ENCODE results near the gene VSTM2L. TPM values are rescaled to one million over a fixed set of nuclear protein-coding genes. Genes with fewer than 3 reads are reported as not detected.

The VSTM2L gene
- polyA plus RNA-seq, 1 donor from 2014 or later, result 22.1 TPM

GRCh38 chr20:37904008-37904642, 1.2 kb downstream of the VSTM2L start:
- peak overlapping the region; percentile 55 for H3K9ac ChIP-seq (ENCODE audit: low read length)
- H3K4me2 ChIP-seq (ENCODE audit: low read length), result no peak overlapping the region
- no peaks in the 10 kb centered on the region for H3K36me3 ChIP-seq (ENCODE audit: insufficient read depth, low read length)
- TF ChIP-seq, protein P1, sequence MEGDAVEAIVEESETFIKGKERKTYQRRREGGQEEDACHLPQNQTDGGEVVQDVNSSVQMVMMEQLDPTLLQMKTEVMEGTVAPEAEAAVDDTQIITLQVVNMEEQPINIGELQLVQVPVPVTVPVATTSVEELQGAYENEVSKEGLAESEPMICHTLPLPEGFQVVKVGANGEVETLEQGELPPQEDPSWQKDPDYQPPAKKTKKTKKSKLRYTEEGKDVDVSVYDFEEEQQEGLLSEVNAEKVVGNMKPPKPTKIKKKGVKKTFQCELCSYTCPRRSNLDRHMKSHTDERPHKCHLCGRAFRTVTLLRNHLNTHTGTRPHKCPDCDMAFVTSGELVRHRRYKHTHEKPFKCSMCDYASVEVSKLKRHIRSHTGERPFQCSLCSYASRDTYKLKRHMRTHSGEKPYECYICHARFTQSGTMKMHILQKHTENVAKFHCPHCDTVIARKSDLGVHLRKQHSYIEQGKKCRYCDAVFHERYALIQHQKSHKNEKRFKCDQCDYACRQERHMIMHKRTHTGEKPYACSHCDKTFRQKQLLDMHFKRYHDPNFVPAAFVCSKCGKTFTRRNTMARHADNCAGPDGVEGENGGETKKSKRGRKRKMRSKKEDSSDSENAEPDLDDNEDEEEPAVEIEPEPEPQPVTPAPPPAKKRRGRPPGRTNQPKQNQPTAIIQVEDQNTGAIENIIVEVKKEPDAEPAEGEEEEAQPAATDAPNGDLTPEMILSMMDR (IDR thresholded peaks at IDR 0.05; ENCODE audit: poor library complexity, severe bottlenecking), result no peak
- TF ChIP-seq RAD21 (conservative IDR thresholded peaks at IDR 0.05), result no peak
- TF ChIP-seq EP300 (conservative IDR thresholded peaks at IDR 0.05; ENCODE audit: poor library complexity, severe bottlenecking), result no peak
- TF ChIP-seq SMC3 (conservative IDR thresholded peaks at IDR 0.05; ENCODE audit: poor library complexity), result no peak
- TF ChIP-seq REST (IDR thresholded peaks at IDR 0.05; ENCODE audit: borderline replicate concordance), result no peak
- TF ChIP-seq MXI1 (conservative IDR thresholded peaks at IDR 0.05; ENCODE audit: poor library complexity, severe bottlenecking), result no peak
- no peak for TF ChIP-seq POLR2AphosphoS5 (IDR thresholded peaks at IDR 0.05)
- TF ChIP-seq EZH2 (IDR thresholded peaks at IDR 0.05; ENCODE audit: borderline replicate concordance, insufficient read depth, low read length, poor library complexity, severe bottlenecking), result no peak
- TF ChIP-seq TAF1 (IDR thresholded peaks at IDR 0.05; ENCODE audit: low read depth), result no peak
- H3K4me3 ChIP-seq (ENCODE audit: low read length), result peak overlapping the region; percentile 64
- no peaks in the 10 kb centered on the region for H3K9me2 ChIP-seq (ENCODE audit: insufficient read depth, low read length)
- no peak overlapping the region for H3K27ac ChIP-seq (ENCODE audit: low read length)
- no peaks in the 10 kb centered on the region for H4K20me1 ChIP-seq (ENCODE audit: insufficient read depth)
- no peak overlapping the region for H2AFZ ChIP-seq (ENCODE audit: low read depth, low read length)
- no peaks in the 10 kb centered on the region for H3F3A ChIP-seq (ENCODE audit: insufficient read depth, low read length, poor library complexity, severe bottlenecking)
- H3K27me3 ChIP-seq (ENCODE audit: insufficient read depth, low read depth, low read length), result no peaks in the 10 kb centered on the region
- no peaks in the 10 kb centered on the region for H3K79me2 ChIP-seq (replicated peaks; ENCODE audit: insufficient read depth, low read length)
- H3K9me3 ChIP-seq (ENCODE audit: low read length), result no peaks in the 10 kb centered on the region

DNA sequence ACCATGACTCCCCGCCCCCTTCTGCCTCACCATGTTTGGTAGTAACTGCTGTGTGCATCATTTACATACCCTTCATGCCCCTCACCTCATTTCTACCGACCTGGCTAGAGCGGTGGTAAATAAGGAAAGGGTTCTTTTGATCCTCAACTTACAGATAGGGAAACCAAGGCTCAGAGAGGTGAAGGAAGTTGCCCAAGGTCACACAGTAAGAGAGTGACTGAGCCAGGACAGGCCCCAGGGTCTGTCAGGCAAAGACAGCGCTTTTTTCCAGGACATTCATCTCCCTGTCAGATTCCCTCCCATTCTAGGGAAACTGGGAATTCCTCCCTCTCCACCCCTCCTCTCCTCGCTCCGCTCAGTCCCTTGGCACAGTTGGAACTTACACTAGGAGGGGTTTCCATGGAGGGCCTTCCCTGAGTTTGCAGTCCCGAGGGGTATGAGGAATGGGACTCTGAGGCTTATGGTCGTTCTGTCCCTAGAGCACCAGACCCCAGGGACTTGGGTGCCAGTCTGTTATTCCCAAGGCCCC, 2.0 kb downstream of the VSTM2L start:
- Histone ChIP-seq H3K9me3 (ENCODE audit: low read length) (no peaks in the 10 kb centered on the region), H3K36me3 (ENCODE audit: insufficient read depth, low read length) (no peaks in the 10 kb centered on the region), H4K20me1 (ENCODE audit: insufficient read depth) (no peaks in the 10 kb centered on the region), H3K9ac (ENCODE audit: low read length) (peak overlapping the region; percentile 55), H3K4me3 (ENCODE audit: low read length) (peak overlapping the region; percentile 64), H2AFZ (ENCODE audit: low read depth, low read length) (no peak overlapping the region), H3K9me2 (ENCODE audit: insufficient read depth, low read length) (no peaks in the 10 kb centered on the region), H3K27me3 (ENCODE audit: insufficient read depth, low read depth, low read length) (no peaks in the 10 kb centered on the region), H3K27ac (ENCODE audit: low read length) (no peak overlapping the region), H3K4me2 (ENCODE audit: low read length) (no peak overlapping the region), H3F3A (ENCODE audit: insufficient read depth, low read length, poor library complexity, severe bottlenecking) (no peaks in the 10 kb centered on the region), H3K79me2 (replicated peaks; ENCODE audit: insufficient read depth, low read length) (no peaks in the 10 kb centered on the region)
- TF ChIP-seq MXI1 (conservative IDR thresholded peaks at IDR 0.05; ENCODE audit: poor library complexity, severe bottlenecking), result no peak
- TF ChIP-seq EZH2 (IDR thresholded peaks at IDR 0.05; ENCODE audit: borderline replicate concordance, insufficient read depth, low read length, poor library complexity, severe bottlenecking), result no peak
- TF ChIP-seq, protein P1 (IDR thresholded peaks at IDR 0.05; ENCODE audit: poor library complexity, severe bottlenecking), result no peak
- TF ChIP-seq EP300 (conservative IDR thresholded peaks at IDR 0.05; ENCODE audit: poor library complexity, severe bottlenecking), result no peak
- TF ChIP-seq POLR2AphosphoS5 (IDR thresholded peaks at IDR 0.05), result no peak
- TF ChIP-seq RAD21 (conservative IDR thresholded peaks at IDR 0.05), result no peak
- TF ChIP-seq REST (IDR thresholded peaks at IDR 0.05; ENCODE audit: borderline replicate concordance), result no peak
- no peak for TF ChIP-seq SMC3 (conservative IDR thresholded peaks at IDR 0.05; ENCODE audit: poor library complexity)
- no peak for TF ChIP-seq TAF1 (IDR thresholded peaks at IDR 0.05; ENCODE audit: low read depth)
